Glomerular endothelial cell (primary cell): ENCODE results near the gene TRDN. TPM values are rescaled to one million over a fixed set of nuclear protein-coding genes. Genes with fewer than 3 reads are reported as not detected.

Experiments
- DNase-seq: peaks from one replicate; pipeline ENCODE4 v3.0.0-alpha.2; 2011; ENCODE audit warnings: low read depth, low spot score; ENCODE audit errors: extremely low read depth
- total RNA-seq: library from RNA; depleted of rRNA; stranded (reverse); fragments of >200 nt; gene quantifications from 2 replicates; pipeline ENCODE4 v1.2.3, GENCODE V29; 2015

TRDN gene
- total RNA-seq, 1 donor from 2014 or later, result not detected

DNA sequence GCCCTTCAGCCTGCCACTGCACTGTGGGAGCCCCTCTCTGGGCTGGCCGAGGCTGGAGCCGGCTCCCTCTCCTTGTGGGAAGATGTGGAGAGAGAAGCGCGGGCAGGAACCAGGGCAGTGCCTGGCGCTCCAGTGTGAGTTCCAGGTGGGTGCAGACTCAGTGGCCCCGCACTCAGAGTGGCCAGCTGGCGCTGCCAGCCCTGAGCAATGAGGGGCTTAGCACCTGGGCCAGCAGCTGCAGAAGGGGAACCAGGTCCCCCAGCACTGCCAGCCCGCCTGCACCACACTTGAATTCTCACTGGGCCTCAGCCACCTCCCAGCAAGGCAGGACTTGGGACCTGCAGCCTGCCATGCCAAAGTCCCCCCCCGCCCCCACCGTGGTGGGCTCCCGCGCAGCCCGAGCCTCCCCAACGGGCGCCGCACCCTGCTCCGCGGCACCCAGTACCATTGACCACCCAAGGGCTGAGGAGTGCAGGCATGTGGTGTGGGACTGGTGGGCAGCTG, 434.8 kb downstream of the TRDN start:
- DNase-seq, result no peak

GRCh38 chr6:123193298-123193697, 443.5 kb downstream of the TRDN start:
- DNase-seq, result no peak

DNA sequence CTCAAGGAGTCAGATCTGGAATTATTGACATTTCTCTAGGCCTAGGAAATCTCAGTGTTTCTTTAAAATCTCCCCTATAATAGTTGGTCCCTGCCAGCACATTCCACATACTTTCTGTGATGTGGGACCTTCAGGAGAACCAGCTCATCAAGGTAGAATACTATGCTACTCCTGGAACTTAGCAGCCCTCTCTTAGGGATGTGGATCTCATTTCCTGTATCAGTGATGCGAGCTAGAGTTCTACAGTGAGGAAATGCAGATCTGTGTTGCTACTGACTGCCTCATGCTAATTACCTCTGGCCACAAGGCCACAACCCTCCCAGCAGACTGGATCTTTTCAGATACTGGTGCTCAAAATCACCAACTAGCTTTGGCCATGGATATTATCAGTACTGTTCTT, 446.9 kb downstream of the TRDN start:
- no peak for DNase-seq

- DNase-seq, result no peak
Observed at GRCh38 chr6:123182998-123183397, 453.8 kb downstream of the TRDN start.

- DNase-seq, result no peak
Observed at GRCh38 chr6:123176706-123177105, 460.0 kb downstream of the TRDN start.

- DNase-seq, result no peak
Observed at GRCh38 chr6:123171341-123172115, 465.2 kb downstream of the TRDN start.

DNA sequence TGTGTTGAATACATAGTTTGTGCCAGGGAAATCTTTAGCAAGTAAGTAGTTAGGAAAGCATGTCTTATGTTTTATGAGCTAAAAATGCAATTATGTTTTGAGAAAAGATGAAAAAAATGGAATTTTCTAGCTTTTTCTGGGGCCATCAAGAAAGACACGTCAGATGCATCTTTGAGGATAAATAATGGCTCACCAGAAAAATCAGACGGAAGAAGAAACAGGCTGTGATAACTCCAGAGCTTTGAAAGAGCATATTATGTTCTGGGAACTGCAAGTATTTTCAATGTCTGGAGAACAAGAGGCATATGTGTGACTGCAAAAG, 467.0 kb downstream of the TRDN start:
- DNase-seq, result no peak

GRCh38 chr6:123168892-123169773, 467.6 kb downstream of the TRDN start:
- DNase-seq, result no peak

GRCh38 chr6:123168466-123168865, 468.3 kb downstream of the TRDN start:
- DNase-seq, result no peak

Other genes with a start within 250 kb of the TRDN start
- 0.06 TPM in 1 of 2 replicates, not detected in the other for gene NKAIN2, start 166.9 kb upstream of the TRDN start, total RNA-seq